ENCODE results near the gene LEKR1.

The LEKR1 gene

DNA sequence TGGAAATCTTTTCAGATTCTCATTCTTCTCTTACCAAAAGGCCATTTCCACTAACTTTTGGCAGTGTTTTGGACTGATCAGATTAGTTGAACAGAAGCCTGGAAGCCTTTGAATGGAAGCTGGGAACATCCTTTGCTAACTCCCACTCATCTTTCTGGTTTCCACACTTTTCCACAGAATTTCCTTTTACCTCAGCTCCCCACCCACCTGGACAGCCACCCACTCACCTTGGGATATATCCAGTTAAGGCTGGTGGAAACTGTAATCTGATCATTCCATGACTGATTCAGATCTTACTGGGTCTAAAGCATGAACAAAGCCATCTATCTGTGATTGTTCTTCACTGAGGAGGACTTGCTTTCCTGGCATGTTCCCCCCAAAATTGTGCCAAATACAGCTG, 214.3 kb downstream of the LEKR1 start:
- H3K4me3 ChIP-seq (ENCODE audit: low read depth, low read length), result no peak overlapping the region
- no peak for DNase-seq (ENCODE audit: low read depth)
- TF ChIP-seq, protein P1, sequence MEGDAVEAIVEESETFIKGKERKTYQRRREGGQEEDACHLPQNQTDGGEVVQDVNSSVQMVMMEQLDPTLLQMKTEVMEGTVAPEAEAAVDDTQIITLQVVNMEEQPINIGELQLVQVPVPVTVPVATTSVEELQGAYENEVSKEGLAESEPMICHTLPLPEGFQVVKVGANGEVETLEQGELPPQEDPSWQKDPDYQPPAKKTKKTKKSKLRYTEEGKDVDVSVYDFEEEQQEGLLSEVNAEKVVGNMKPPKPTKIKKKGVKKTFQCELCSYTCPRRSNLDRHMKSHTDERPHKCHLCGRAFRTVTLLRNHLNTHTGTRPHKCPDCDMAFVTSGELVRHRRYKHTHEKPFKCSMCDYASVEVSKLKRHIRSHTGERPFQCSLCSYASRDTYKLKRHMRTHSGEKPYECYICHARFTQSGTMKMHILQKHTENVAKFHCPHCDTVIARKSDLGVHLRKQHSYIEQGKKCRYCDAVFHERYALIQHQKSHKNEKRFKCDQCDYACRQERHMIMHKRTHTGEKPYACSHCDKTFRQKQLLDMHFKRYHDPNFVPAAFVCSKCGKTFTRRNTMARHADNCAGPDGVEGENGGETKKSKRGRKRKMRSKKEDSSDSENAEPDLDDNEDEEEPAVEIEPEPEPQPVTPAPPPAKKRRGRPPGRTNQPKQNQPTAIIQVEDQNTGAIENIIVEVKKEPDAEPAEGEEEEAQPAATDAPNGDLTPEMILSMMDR (IDR thresholded peaks at IDR 0.05; ENCODE audit: low read depth, low read length, missing control alignments), result no peak

DNA sequence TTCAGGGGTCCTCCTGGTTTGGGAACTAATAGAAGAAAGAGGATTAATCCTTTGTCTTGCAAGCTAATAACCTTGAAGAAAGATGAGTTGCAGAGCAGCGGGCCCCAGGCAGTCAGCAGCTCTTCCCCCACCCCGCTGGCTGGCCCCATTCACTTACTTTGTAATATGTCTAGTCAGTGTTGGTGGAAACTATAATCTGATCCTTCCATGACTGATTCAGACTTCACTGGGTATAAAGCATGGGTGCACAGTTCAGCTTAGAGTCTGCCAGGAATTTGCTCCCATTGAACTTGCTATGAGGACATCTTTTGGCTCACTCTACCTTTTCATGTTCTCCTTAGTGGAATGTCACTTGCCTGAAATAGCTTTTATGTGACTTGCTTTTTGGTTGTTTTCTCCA, 216.1 kb downstream of the LEKR1 start:
- no peak for DNase-seq (ENCODE audit: low read depth)
- TF ChIP-seq, protein P1 (IDR thresholded peaks at IDR 0.05; ENCODE audit: low read depth, low read length, missing control alignments), result no peak

GRCh38 chr3:157043771-157044170, 217.6 kb downstream of the LEKR1 start:
- no peak for DNase-seq (ENCODE audit: low read depth)
- TF ChIP-seq, protein P1 (IDR thresholded peaks at IDR 0.05; ENCODE audit: low read depth, low read length, missing control alignments), result no peak
- no peak overlapping the region for H3K4me3 ChIP-seq (ENCODE audit: low read depth, low read length)

More for the DNA sequence above, 216.1 kb downstream of the LEKR1 start:
- no peak overlapping the region for H3K4me3 ChIP-seq (ENCODE audit: low read depth, low read length)

- H3K4me3 ChIP-seq (ENCODE audit: low read depth, low read length), result no peak overlapping the region
- no peak for DNase-seq (ENCODE audit: low read depth)
- TF ChIP-seq, protein P1 (IDR thresholded peaks at IDR 0.05; ENCODE audit: low read depth, low read length, missing control alignments), result no peak
Observed at GRCh38 chr3:157045238-157045850, 219.2 kb downstream of the LEKR1 start.

GRCh38 chr3:157046520-157046919, 220.4 kb downstream of the LEKR1 start:
- no peak overlapping the region for H3K4me3 ChIP-seq (ENCODE audit: low read depth, low read length)
- TF ChIP-seq, protein P1 (IDR thresholded peaks at IDR 0.05; ENCODE audit: low read depth, low read length, missing control alignments), result no peak
- DNase-seq (ENCODE audit: low read depth), result no peak

- TF ChIP-seq, protein P1 (IDR thresholded peaks at IDR 0.05; ENCODE audit: low read depth, low read length, missing control alignments), result no peak
- no peak for DNase-seq (ENCODE audit: low read depth)
- H3K4me3 ChIP-seq (ENCODE audit: low read depth, low read length), result no peak overlapping the region
Observed at GRCh38 chr3:157051055-157051454, 224.9 kb downstream of the LEKR1 start.

GRCh38 chr3:157051591-157051990, 225.4 kb downstream of the LEKR1 start:
- no peak for DNase-seq (ENCODE audit: low read depth)
- H3K4me3 ChIP-seq (ENCODE audit: low read depth, low read length), result no peak overlapping the region
- TF ChIP-seq, protein P1 (IDR thresholded peaks at IDR 0.05; ENCODE audit: low read depth, low read length, missing control alignments), result no peak
